GM18861 (cell line): ENCODE results near the gene FAR1.
A peak's percentile ranks its signal among the peaks of the same experiment; 100 is the strongest.

Source experiments
- ATAC-seq: cut with Tn5 transposase; IDR thresholded peaks from one replicate; pipeline ENCODE4 v1.9.1; 2021; ENCODE audit not compliant: unreplicated experiment

The FAR1 gene

GRCh38 chr11:13669544-13670488, 1.3 kb downstream of the FAR1 start:
- no peak for ATAC-seq

DNA sequence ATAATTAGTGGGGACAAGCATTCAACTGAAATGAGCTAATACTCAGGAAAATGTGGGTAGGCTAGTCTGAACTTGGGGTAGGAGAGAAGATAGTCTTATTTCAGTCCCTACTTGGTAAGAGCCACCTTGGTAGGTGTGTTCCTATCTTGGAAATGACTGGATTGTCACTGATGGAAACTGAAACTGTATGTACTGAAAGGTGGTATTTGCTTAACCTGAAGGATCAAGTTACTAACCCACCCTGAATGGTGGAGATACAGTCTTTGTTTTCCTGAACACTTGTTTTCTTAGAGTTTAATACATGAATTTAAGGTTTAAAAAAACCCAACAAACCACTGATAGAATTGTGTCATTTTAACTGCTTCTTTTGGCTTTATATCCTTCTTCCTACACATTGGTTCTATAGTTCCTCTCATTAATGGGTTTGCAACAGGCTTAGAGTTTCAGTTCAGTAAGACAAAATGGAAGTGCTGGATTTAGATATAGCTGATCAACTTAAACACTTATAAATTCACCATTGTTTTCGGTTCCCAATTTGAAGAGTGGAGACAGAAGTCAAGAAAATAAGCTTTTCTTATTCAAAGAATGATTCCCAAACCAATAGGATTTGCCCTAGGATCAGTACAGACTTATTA, 4.2 kb downstream of the FAR1 start:
- no peak for ATAC-seq

DNA sequence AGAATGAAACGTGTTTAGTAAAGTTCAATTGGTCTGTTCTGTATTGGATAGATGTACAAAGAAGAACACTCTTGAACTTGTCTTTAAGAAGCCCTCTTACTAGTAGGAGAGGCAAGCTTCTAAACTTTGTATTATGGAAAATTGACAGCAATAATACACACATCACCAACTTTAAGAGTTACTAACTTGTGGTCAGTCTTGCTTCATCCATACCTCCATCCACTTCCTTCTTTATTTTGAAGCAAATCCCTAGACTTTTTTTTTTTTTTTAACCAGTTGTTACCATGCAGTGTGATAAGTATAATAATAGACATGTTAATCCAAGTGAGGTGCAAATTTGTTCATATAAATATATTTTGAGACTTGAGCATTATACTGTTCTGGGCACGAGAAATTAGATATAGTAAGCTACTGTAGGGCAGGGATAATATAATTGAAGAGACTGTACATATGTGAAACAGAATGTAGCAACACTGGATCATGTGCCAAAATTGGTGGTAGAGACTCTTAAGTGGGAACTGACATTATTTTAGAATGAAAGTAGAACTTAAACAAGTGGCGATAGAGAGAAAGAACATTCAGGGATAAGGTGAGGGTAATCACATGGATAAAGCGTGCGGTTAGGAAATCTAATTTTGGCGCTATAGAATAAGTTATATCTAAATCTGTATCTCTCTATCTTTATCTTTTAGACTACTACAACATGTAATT, 6.5 kb downstream of the FAR1 start:
- no peak for ATAC-seq

DNA sequence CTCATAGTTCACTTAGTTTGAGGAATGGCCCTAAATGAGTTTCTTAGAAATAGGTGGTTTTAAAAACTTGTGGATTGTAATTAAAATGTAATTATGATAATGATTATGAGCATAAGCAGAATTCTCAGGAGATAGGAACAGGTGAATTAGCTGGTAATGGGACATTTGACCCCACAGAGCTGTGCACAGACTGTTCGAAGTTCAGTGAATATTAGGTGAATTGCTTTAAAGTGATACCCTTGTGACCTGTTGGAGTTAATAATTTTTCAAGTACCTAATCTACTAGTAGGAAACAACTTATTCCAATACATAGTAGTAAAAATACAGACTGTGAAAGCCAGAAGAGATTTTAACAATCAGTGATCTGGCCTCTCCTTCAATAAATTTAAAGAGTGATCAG, 8.1 kb downstream of the FAR1 start:
- no peak for ATAC-seq

- no peak for ATAC-seq
Measured at GRCh38 chr11:13679768-13680167, 11.3 kb downstream of the FAR1 start.

DNA sequence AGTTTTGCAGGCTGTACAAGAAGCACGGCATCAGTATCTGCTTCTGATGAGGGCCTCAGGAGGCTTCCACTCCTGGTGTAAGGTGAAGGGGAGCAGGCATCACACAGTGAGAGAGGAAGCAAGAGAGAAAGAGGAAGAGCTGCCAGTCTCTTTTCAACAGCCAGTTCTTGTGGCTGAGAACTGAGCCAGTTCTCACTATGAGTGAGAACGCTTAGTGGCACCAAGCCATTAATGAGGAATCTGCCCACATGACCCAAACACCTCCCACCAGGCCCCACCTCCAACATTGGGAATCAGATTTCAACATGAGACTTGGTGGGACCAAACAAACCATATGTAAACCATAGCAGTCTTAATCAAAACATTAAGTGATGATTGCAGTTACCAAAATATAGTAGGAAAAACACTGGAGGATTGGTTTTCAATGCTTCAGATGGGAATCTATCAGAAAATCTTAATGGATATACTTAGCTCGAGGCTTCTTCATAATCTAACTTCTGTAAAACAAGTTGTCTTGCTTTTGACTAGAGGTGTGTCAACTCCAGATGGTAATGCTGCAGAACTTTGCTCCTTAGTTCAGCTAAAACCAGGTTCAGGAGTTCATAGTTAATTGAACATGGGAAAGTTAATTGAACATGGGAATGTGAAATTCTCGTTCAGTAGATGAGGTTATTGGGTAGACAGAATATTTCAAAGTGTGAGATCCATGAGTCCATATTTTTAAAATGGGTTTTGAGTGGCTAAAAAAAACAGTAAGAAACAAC, 12.2 kb downstream of the FAR1 start:
- peak; percentile 62 for ATAC-seq

- no peak for ATAC-seq
Measured at GRCh38 chr11:13681446-13681845, 13.0 kb downstream of the FAR1 start.

DNA sequence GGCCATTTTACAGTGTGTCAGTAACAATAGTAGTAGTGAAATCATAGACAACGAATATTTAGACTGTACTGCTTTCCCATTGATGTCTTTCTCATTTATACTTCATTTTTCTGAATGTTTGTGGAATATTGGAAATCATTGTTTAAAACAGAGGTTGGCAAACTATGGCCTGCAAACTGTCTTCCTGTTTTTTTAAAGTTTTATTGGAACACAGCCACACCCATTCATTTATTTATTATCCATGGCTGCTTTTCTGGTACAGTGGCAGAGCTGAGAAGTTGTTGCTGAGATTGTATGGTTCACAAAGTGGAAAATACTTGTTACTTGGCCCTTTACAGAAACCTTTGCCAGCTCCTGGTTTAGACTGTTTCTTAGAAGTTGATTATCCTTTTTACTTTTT, 13.7 kb downstream of the FAR1 start:
- ATAC-seq = no peak

- ATAC-seq = no peak
Measured at GRCh38 chr11:13685461-13686108, 17.1 kb downstream of the FAR1 start.

DNA sequence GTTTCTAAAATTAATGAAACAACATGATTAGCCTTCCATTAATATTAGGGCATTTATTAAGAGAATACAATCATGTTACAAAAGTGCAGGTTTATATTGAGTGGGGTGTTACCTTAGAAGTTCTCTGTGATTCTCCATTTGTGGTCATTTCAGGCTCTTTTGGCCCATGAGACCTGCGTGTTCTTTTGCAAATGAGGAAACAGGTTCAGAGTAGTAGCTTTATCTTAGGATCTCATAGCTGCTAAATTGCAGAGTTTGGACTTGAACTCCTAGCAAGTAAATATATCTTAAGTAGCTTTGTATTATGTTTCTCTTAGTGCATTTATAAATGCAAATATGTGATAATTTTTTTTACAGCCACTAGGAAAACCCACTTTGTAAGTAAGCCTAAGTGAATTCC, 18.3 kb downstream of the FAR1 start:
- no peak for ATAC-seq

- no peak for ATAC-seq
Measured at GRCh38 chr11:13687271-13687670, 18.8 kb downstream of the FAR1 start.

DNA sequence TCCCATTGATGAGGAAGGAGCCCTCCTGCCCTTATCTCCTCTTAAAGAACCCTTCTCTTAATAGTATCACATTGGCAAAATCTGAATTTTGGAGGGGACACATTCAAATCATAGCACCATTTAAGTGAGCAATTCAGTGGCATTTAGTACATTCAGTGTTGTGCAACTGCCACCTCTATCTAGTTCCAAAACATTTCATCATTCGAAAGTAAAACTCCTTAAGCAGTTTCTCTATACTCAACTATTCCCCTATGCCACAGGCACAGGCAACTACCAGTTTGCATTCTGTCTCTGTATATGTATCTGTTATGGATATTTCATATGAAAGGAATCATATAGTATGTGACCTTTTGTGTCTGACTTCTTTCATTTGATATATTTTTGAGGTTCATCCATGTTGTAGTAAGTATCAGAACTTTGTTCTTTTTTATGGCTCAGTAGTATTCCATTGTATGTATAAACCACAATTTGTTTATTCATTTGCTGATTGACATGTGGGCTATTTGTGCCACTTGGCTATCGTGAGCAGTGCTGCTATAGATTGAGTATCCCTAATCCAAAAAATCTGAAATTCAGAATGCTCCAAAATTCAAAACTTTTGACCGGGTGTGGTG, 22.9 kb downstream of the FAR1 start:
- ATAC-seq = no peak

DNA sequence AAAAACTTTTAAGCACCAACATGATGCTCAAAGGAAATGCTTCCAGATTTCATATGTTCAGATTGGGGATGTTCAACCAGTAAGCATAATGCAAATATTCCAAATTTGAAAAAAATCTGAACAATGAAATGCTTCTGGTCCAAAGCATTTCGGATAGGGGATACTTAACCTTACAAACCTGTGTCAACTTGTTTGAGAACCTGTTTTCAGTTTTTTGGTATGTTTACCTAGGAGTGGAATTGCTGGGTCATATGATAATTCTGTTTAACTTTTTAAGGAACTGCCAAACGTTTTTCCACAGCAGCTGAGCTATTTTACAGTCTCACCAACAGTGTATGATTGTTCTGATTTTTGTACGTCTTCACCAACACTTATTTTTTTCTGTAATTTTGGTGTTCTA, 23.7 kb downstream of the FAR1 start:
- no peak for ATAC-seq

DNA sequence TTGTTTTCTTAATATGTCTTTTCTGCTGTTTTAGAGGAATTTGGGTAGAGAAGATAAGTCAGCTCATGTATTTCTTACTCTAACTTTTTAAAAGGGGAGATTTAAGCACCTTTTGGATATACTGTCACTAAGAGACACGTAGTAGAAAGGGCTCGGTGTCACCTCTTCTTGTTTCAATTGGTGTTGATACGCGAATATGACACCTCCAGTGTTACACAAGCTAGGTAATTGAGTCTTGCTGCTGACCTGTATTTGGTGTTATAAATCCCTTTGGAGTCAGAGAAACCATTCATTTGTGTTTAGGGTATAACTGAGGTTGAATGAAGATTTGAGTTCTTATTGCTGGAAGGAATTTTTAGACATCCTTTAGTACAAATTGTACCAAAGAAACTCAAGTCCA, 25.6 kb downstream of the FAR1 start:
- no peak for ATAC-seq

DNA sequence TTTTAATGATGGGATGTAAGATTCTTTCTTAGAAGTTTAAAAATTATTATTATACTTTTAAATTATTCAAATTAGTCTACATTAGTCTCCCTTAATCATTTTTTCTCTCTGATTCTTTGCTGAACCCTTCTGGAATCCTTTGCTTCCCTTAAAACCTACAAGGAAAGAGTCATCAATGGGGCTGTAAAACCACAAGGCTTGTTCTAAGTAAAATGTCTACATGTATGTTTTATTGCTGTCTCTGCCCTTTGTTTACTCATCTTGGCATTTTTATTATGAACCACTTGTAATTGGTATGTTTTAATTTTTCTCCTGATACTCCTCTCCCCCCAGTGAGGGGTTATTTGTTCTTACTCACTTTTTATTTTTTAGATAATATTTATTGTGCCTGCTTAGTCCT, 27.4 kb downstream of the FAR1 start:
- no peak for ATAC-seq

- ATAC-seq = no peak
Measured at GRCh38 chr11:13697710-13698109, 29.2 kb downstream of the FAR1 start.

GRCh38 chr11:13698132-13698531, 29.7 kb downstream of the FAR1 start:
- no peak for ATAC-seq

DNA sequence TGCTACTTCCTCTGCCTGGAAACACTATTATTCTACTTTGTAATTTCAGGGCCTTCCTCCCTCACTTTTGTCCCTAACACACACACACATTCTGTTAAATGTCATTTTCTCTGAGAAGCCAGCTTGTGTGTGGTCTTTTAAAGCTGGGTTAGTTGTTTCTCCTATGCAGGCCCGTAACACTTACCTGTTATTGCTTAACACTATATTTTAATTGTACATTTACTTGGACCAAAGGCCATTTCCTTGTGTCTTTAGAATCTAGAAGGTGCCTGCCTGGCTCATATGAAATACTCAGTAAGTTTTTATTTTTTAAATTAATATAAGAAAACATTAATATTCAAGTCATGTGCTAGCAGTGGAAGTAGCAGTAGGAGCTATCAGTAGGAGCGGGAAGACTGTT, 30.6 kb downstream of the FAR1 start:
- ATAC-seq = no peak

- no peak for ATAC-seq
Measured at GRCh38 chr11:13699870-13700269, 31.4 kb downstream of the FAR1 start.

GRCh38 chr11:13701506-13701905, 33.0 kb downstream of the FAR1 start:
- ATAC-seq = no peak
